ENCODE measurements around the gene DUS1L.

Gene DUS1L

DNA sequence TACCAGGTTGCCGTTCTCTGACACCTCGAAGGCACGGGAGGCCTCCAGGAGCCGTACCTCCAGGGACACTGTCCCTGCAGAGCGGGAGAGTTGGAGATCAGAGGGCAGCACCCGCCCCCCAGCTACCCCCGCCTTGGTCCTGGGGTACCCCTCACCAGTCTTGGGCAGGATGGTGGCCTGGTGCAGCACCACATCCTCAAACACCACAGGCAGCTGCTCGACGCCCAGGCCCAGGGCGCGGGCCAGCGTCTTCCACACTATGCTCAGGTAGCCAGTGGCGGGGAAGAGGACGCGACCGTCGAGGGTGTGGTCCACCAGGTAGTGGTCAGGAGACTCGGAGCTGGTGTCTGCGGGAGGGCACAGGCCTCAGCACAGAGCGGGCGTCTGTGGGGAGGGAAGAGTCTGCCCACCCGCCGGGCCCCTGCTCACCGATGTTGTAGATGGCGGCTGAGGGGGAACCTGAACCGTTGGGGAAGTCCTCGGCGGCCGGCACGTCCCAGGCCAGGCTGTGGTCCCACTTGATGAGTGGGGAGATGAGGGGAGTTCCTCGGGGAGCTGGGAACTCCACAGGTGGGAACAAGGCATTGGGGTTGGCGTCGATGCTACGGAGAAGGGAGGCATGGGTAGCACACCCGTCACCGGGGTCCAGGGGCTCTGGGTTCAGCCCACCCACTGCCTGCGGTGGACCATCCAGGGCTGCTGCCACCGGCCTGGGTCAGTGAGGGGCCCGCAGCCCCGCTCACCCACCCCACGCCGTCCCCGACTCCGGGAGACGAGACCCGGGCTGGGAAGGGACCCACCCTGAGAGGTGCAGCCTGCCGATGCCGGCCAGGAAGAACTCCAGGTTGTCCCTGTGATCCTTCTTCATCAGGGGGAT lies 22.6 kb upstream of the DUS1L start:
- no peak for DNase-seq (ENCODE audit: low read depth in 2 of 2)

DNA sequence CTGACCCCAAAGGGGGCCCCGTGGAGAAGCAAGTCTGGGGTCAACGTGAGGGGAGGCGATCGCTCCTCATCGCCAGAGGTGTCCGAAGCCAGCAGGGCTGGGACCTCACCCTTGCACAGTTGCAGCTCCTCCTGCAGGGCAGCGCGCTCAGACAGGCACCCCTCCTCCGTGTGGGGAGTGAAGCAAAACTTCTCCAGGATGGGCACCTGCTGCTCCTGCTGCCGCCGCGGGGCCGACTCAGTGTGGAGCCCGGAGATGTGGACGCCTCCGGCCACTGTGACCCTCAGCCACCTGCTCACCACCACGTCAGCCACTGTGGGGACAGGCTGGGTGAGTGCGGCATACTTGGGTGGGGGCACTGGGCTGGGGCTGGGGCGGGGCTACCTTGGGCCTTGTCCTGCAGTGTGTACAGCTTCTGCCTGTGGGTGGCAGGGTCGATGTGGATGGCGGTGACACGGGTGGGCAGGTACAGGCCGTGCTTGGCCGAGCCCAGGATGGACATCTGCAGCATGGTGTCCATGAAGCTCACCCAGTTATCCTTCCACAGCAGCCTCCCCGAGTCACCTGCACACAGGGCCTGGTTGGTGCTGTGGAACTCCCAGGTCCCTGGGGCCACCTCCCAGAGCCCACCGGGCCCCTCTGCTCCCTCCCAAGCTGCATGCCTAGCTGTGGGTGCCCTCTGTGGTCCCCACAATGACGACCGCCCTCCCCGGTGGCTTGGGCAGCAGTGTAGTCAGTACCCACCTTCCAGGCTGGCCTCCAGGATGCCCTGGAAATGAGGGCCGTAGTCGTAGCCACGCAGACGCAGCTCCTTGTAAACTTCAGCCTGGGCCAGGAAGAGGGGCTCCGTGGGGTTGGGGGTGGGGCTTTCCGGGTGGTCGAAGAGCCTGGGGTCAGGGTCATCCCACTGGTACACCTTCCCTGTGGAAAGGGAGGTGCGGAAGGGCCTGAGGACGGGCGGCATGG lies 21.6 kb upstream of the DUS1L start:
- DNase-seq (ENCODE audit: low read depth in 2 of 2), result no peak

- no peak for DNase-seq (ENCODE audit: low read depth in 2 of 2)
These were observed 20.5 kb upstream of the DUS1L start for GRCh38 chr17:82085931-82086764.

GRCh38 chr17:82085031-82085861 lies 19.6 kb upstream of the DUS1L start:
- no peak for DNase-seq (ENCODE audit: low read depth in 2 of 2)

GRCh38 chr17:82084373-82085030 lies 18.9 kb upstream of the DUS1L start:
- DNase-seq (ENCODE audit: low read depth in 2 of 2), result no peak

DNA sequence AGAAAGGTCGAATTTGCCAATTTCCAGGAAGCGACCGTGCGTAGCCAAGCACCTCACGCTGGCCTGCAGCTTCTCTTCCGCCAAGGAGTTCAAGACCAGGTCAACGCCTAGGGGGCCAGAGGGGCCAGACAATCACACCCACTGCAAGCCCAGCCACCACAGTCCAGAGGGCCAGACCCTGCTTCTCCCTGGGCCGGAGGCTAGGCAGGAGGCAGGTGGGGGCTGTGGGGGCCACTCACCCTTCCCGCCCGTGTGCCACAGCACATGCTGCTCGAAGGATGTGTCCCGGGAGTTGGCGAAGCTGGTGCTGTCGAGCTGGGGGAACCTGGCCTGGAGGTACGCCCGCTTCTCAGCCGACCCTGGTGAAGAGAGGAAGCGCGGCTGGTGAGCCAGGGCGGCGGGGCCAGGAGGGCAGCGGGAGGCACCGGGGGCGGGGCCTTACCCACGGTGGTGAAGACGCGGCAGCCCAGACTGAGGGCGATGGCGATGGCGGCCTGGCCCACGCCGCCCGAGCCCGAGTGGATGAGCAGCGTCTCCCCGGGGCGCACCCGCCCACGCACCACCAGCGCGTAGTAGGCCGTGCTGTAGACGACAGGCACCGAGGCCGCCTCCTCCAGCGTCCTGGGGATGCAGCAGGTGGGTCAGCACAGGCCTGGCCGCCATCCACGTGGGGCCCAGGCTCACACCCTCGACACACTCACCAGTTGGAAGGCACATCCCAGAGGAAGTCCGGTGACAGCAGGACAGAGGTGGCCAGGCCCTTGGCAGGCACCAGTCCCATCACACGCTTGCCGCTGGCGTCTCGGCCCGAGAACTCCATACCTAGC lies 18.1 kb upstream of the DUS1L start:
- no peak for DNase-seq (ENCODE audit: low read depth in 2 of 2)

DNA sequence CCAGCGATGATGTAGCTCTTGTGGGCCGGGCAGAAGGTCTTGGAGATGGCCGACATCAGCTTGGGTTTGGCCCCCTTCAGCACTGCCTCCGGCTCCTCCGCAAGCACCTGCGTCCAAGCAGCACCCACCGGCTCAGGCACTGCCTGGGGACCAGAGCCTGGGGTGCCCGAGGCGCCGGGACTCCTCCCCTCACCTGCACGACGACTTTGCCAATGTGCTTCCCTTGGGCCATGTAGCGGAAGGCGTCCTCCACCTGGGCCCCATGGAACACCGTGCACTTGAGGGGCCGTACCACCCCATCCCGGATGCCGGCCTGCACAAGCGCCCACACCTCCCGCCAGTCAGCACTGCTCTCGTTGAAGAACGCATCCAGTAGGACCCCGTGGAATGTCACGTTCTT lies 17.4 kb upstream of the DUS1L start:
- no peak for DNase-seq (ENCODE audit: low read depth in 2 of 2)

DNA sequence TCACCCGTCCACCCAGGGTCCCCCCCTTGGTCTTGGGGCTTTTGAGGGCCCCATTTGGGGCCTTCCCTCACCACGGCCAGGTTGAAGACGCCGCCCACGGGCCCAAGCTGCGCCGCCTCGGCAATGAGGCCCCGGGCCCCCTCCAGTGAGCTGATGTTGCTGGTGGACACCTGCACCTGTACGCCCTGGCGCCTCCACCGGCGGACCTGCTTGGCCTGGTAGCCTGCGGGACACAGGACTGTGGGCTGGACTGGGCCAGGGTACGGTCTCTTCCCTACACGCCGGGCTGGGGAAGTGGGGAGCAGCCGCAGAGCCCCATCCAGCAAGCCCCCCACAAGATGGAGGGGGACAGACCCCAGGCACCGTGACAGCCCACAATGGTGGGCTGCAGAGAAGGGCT lies 16.9 kb upstream of the DUS1L start:
- no peak for DNase-seq (ENCODE audit: low read depth in 2 of 2)

GRCh38 chr17:82081966-82082365 lies 16.4 kb upstream of the DUS1L start:
- DNase-seq (ENCODE audit: low read depth in 2 of 2), result no peak

DNA sequence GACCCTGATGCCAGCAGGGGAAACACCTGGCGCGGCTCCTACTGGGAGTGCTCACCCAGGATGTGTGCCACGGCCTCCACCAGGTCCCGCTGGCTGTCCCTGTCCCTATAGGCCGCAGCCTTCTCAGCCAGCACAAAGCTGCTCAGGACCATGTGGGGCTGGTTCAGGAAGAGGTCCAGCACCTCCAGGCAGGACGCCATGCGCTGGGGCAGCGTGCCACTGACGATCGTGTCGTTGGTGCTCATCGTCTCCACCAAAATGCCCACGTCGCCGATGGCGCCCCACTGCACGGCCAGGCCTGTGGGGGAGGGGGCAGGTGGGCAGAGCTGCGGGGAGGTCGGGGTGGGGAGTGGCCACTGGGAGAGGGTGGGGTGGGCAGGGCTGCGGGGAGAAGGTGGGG lies 15.9 kb upstream of the DUS1L start:
- DNase-seq (ENCODE audit: low read depth in 2 of 2), result no peak

- DNase-seq (ENCODE audit: low read depth in 2 of 2), result no peak
These were observed 15.3 kb upstream of the DUS1L start for GRCh38 chr17:82080789-82081464.

DNA sequence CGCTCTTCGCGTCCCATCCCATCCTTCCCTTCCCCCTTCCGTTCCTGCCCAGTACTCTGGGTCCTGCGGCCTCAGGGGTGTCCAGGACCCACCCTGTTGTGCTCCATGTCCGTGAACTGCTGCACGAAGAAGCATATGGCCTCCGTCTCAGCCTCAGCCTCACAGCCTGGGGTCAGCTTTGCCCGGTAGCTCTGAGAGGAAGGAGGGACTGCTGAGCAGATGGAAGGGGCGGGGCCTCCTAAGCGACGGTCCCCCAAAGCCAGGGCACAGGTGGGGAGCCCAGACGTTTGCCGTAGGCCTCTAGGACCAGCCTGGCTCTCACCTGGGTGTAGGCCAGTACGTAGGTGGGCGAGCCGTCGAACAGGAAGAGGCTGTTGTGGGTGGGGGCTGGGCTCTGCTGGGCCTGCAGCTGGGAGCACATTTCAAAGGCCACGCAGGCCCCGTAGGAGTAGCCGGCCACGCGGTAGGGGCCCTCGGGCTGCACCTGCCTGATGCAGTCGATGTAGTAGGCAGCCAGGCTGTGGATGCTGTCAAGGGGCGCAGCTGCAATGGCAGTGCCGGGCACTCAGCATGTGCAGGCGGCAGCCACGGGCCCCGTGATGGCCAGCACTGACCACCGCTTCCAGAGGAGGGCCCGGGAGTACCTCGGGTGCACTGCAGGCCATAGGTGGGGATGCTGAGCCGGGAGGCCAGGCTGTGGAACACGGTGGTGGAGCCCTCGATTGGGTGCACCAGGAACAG lies 14.6 kb upstream of the DUS1L start:
- no peak for DNase-seq (ENCODE audit: low read depth in 2 of 2)

GRCh38 chr17:82079001-82079677 lies 13.5 kb upstream of the DUS1L start:
- no peak for DNase-seq (ENCODE audit: low read depth in 2 of 2)

GRCh38 chr17:82078433-82078832 lies 12.8 kb upstream of the DUS1L start:
- no peak for DNase-seq (ENCODE audit: low read depth in 2 of 2)

GRCh38 chr17:82077617-82078358 lies 12.2 kb upstream of the DUS1L start:
- DNase-seq (ENCODE audit: low read depth in 2 of 2), result no peak

DNA sequence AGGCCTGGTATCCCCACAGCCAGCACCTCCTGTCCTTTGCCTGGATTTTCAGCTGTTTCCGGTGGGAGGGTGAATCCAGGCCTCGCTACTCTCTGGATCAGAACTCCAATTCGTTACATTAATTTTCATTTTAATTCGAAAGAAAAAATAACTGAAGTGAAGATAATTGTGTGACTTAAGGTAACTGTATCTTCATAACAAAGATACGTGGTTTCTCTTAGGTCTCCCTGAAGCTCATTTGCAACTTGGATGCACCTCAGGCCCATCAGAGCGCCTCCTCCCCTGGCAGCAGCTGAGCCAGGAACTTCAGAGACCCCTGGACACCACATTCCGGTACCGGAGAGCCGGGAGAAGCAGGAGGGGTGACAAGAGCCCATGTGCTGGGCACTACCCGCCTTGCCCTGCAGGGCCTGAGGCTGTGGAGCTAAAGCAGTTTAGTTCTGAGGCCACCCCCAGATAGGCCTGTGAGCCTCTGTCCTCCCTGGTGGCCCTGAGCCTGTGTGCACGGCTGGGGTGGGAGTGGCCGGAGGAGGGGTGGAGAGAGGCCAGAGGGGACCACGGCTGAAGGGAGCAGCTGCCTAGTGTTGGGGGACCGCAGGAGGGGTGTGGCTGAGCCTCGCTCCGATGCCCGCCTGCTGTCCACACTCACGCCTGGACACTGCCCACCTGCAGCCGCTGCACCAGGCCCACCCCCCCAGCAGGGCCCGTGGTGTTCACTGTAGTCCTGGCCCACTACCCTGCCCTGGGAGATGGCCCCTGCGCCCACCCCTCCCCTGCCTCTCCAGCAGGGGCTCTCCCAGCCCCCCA lies 11.4 kb upstream of the DUS1L start:
- DNase-seq (ENCODE audit: low read depth in 2 of 2), result no peak
